HCT116 (cell line): Measurements from ENCODE around the gene NPW. TPM values are rescaled to one million over a fixed set of nuclear protein-coding genes. Genes with fewer than 3 reads are reported as not detected.

Source experiments
- FOSL1 ChIP-seq: IDR thresholded peaks from 2 replicates; pipeline ENCODE4 v1.6.1; 2012; ENCODE audit warnings: low read depth
- RAD21 ChIP-seq: IDR thresholded peaks from 2 replicates; pipeline ENCODE4 v1.6.1; 2012; ENCODE audit warnings: low read depth, mild to moderate bottlenecking
- SP1 ChIP-seq: IDR thresholded peaks from 2 replicates; pipeline ENCODE4 v1.6.1; 2012; ENCODE audit warnings: low read depth
- ZNF274 ChIP-seq: fragments of 200-500 bp; sonication (Bioruptor generic); IDR thresholded peaks from 2 replicates; pipeline ENCODE4 v1.6.1; 2014; ENCODE audit warnings: mild to moderate bottlenecking, low read depth, low read length, inconsistent platforms
- total RNA-seq: library from RNA; stranded (reverse); gene quantifications from one replicate; pipeline ENCODE4 v1.2.1, GENCODE V29; 2021; ENCODE audit not compliant: unreplicated experiment
- TF ChIP-seq, protein P1 (sequence below): IDR thresholded peaks from 2 replicates; pipeline ENCODE4 v1.6.1; 2012; ENCODE audit warnings: low read depth
- TF ChIP-seq, protein P2 (sequence below), 3 experiments: fragments of 200-600 bp in 1 of 3; sonication (generic) in 1 of 3; IDR thresholded peaks in 2 of 3; conservative IDR thresholded peaks in 1 of 3; 2 replicates each; pipeline ENCODE4 v1.5.1; 2012 to 2017; ENCODE audit warnings: low read depth in 2 of 3, low read length in 2 of 3, antibody characterized with exemption in 1 of 3, borderline replicate concordance in 1 of 3, control low read depth in 1 of 3, mild to moderate bottlenecking in 1 of 3, mixed read lengths in 1 of 3, mixed run types in 1 of 3, moderate library complexity in 1 of 3; ENCODE audit not compliant: insufficient read depth in 1 of 3

NPW gene
- total RNA-seq, 1 experiment from 2014 or later, result 226 TPM

DNA sequence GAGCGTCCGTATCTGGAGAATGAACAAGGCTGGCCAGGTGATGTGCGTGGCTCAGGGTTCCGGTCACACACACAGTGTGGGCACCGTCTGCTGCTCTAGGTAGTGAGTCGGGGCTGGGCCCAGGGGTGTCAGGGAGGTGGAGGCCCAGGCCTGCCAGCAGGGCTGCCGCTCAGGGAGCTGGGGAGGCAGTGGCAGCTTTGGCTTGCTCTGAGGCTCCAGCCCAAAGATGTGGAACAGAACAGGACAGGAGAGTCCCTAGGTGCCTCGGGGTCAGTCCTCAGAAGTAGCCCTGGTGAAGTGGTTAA lies 43.4 kb upstream of the NPW start (continued):
- TF ChIP-seq, protein P1, sequence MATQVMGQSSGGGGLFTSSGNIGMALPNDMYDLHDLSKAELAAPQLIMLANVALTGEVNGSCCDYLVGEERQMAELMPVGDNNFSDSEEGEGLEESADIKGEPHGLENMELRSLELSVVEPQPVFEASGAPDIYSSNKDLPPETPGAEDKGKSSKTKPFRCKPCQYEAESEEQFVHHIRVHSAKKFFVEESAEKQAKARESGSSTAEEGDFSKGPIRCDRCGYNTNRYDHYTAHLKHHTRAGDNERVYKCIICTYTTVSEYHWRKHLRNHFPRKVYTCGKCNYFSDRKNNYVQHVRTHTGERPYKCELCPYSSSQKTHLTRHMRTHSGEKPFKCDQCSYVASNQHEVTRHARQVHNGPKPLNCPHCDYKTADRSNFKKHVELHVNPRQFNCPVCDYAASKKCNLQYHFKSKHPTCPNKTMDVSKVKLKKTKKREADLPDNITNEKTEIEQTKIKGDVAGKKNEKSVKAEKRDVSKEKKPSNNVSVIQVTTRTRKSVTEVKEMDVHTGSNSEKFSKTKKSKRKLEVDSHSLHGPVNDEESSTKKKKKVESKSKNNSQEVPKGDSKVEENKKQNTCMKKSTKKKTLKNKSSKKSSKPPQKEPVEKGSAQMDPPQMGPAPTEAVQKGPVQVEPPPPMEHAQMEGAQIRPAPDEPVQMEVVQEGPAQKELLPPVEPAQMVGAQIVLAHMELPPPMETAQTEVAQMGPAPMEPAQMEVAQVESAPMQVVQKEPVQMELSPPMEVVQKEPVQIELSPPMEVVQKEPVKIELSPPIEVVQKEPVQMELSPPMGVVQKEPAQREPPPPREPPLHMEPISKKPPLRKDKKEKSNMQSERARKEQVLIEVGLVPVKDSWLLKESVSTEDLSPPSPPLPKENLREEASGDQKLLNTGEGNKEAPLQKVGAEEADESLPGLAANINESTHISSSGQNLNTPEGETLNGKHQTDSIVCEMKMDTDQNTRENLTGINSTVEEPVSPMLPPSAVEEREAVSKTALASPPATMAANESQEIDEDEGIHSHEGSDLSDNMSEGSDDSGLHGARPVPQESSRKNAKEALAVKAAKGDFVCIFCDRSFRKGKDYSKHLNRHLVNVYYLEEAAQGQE, result no peak
- TF ChIP-seq ZNF274 (no peak), SP1 (no peak), RAD21 (no peak), FOSL1 (no peak)
- TF ChIP-seq, protein P2, sequence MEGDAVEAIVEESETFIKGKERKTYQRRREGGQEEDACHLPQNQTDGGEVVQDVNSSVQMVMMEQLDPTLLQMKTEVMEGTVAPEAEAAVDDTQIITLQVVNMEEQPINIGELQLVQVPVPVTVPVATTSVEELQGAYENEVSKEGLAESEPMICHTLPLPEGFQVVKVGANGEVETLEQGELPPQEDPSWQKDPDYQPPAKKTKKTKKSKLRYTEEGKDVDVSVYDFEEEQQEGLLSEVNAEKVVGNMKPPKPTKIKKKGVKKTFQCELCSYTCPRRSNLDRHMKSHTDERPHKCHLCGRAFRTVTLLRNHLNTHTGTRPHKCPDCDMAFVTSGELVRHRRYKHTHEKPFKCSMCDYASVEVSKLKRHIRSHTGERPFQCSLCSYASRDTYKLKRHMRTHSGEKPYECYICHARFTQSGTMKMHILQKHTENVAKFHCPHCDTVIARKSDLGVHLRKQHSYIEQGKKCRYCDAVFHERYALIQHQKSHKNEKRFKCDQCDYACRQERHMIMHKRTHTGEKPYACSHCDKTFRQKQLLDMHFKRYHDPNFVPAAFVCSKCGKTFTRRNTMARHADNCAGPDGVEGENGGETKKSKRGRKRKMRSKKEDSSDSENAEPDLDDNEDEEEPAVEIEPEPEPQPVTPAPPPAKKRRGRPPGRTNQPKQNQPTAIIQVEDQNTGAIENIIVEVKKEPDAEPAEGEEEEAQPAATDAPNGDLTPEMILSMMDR (IDR thresholded peaks at IDR 0.05 in 2 of 3, conservative IDR thresholded peaks at IDR 0.05 in 1 of 3; ENCODE audit: borderline replicate concordance in 1 of 3, insufficient read depth in 1 of 3, low read depth in 2 of 3, low read length in 2 of 3), result no peak
